ENCODE results near the gene FABP6.
"Not testable (repeated sequence)": the region's sequence is repeated elsewhere in the genome, so short reads cannot be mapped to it uniquely, and the experiment has no call there.

The FABP6 gene

GRCh38 chr5:160229190-160229742, at the start of gene FABP6:
FABP6 (plus strand) TSS chr5:160229506; CDS start chr5:160229558, 52 bp downstream.
- DNase-seq = no peak

- DNase-seq = no peak
Observed at GRCh38 chr5:160180931-160181330, 48.4 kb upstream of the FABP6 start.

GRCh38 chr5:160181965-160182622, 47.2 kb upstream of the FABP6 start:
- no peak for DNase-seq

GRCh38 chr5:160183075-160183474, 46.2 kb upstream of the FABP6 start:
- DNase-seq = no peak

- DNase-seq = no peak
Observed at GRCh38 chr5:160185626-160186360, 43.5 kb upstream of the FABP6 start.

- no peak for DNase-seq
Observed at GRCh38 chr5:160186480-160186879, 42.8 kb upstream of the FABP6 start.

GRCh38 chr5:160187091-160187490, 42.2 kb upstream of the FABP6 start:
- no peak for DNase-seq

- peak; percentile 84 for DNase-seq
Observed at GRCh38 chr5:160188141-160189015, 40.9 kb upstream of the FABP6 start.

GRCh38 chr5:160192424-160192823, 36.9 kb upstream of the FABP6 start:
- DNase-seq = no peak

GRCh38 chr5:160193076-160193475, 36.2 kb upstream of the FABP6 start:
- DNase-seq = not testable (repeated sequence)

GRCh38 chr5:160193790-160194189, 35.5 kb upstream of the FABP6 start:
- not testable (repeated sequence) for DNase-seq

GRCh38 chr5:160197341-160198144, 31.8 kb upstream of the FABP6 start:
- DNase-seq = no peak

- no peak for DNase-seq
Observed at GRCh38 chr5:160198146-160198545, 31.2 kb upstream of the FABP6 start.

- no peak for DNase-seq
Observed at GRCh38 chr5:160198841-160199409, 30.4 kb upstream of the FABP6 start.

- DNase-seq = peak; percentile 87
Observed at GRCh38 chr5:160199410-160199911, 29.8 kb upstream of the FABP6 start.

GRCh38 chr5:160207061-160207460, 22.2 kb upstream of the FABP6 start:
- DNase-seq = no peak

- no peak for DNase-seq
Observed at GRCh38 chr5:160209917-160210316, 19.4 kb upstream of the FABP6 start.

- no peak for DNase-seq
Observed at GRCh38 chr5:160210606-160211005, 18.7 kb upstream of the FABP6 start.

- DNase-seq = no peak
Observed at GRCh38 chr5:160211352-160211751, 18.0 kb upstream of the FABP6 start.

- DNase-seq = no peak
Observed at GRCh38 chr5:160213537-160213936, 15.8 kb upstream of the FABP6 start.

- DNase-seq = no peak
Observed at GRCh38 chr5:160219356-160219755, 9.9 kb upstream of the FABP6 start.

GRCh38 chr5:160221082-160221481, 8.2 kb upstream of the FABP6 start:
- DNase-seq = no peak

All from right forelimb (tissue), 1 donor.